ENCODE results near the gene POU3F3. TPM values are rescaled to one million over a fixed set of nuclear protein-coding genes. Genes with fewer than 3 reads are reported as not detected.

The POU3F3 gene
- total RNA-seq, 2 donors from 2014 or later, result 1.4 to 2.0 TPM

GRCh38 chr2:104851291-104852089, 2.4 kb upstream of the POU3F3 start:
- ATAC-seq (ENCODE audit: insufficient number of reproducible peaks, low FRiP score, low read depth), result no peak

GRCh38 chr2:104852090-104852666, 1.7 kb upstream of the POU3F3 start:
- ATAC-seq (ENCODE audit: insufficient number of reproducible peaks, low FRiP score, low read depth), result no peak
- peak overlapping the region in 1 of 2 donors; percentile 32 for H3K27ac ChIP-seq

More at GRCh38 chr2:104851291-104852089, 2.4 kb upstream of the POU3F3 start:
- peak overlapping the region; percentile 80 for H3K4me3 ChIP-seq
- no peaks in the 10 kb centered on the region for H3K9me3 ChIP-seq
- H3K27ac ChIP-seq, result peak overlapping the region in 1 of 2 donors; percentile 32
- H3K27me3 ChIP-seq (replicated peaks; ENCODE audit: insufficient read depth), result no peaks in the 10 kb centered on the region
- no peaks in the 10 kb centered on the region for H3K36me3 ChIP-seq
- TF ChIP-seq CTCF (IDR thresholded peaks at IDR 0.05), result no peak
- H3K4me1 ChIP-seq (ENCODE audit: control insufficient read depth in 1 of 2, low read depth in 2 of 2), result peaks cover 0 to 23% of the 10 kb centered on the region in 2 donors
- DNase-seq (ENCODE audit: low spot score), result no peak

GRCh38 chr2:104854498-104855220, 744 bp downstream of the POU3F3 start:
- DNase-seq (ENCODE audit: low spot score) (no peak), ATAC-seq (ENCODE audit: insufficient number of reproducible peaks, low FRiP score, low read depth) (no peak)
- no peaks in the 10 kb centered on the region for H3K27me3 ChIP-seq (replicated peaks; ENCODE audit: insufficient read depth)
- peaks cover 4 to 24% of the 10 kb centered on the region in 2 donors for H3K4me1 ChIP-seq (ENCODE audit: control insufficient read depth in 1 of 2, low read depth in 2 of 2)
- peak overlapping the region; percentile 80 for H3K4me3 ChIP-seq
- H3K27ac ChIP-seq, result peak overlapping the region in 1 of 2 donors; percentile 44
- no peak for TF ChIP-seq CTCF (IDR thresholded peaks at IDR 0.05)
- no peaks in the 10 kb centered on the region for H3K36me3 ChIP-seq
- H3K9me3 ChIP-seq, result no peaks in the 10 kb centered on the region

More at GRCh38 chr2:104852090-104852666, 1.7 kb upstream of the POU3F3 start:
- Histone ChIP-seq H3K4me1 (ENCODE audit: control insufficient read depth in 1 of 2, low read depth in 2 of 2) (peaks cover 0 to 25% of the 10 kb centered on the region in 2 donors), H3K36me3 (no peaks in the 10 kb centered on the region), H3K27me3 (replicated peaks; ENCODE audit: insufficient read depth) (no peaks in the 10 kb centered on the region), H3K9me3 (no peaks in the 10 kb centered on the region), H3K4me3 (peak overlapping the region; percentile 80)
- no peak for DNase-seq (ENCODE audit: low spot score)
- TF ChIP-seq CTCF (IDR thresholded peaks at IDR 0.05), result no peak

- Histone ChIP-seq H3K27ac (no peak overlapping the region), H3K27me3 (replicated peaks; ENCODE audit: insufficient read depth) (no peaks in the 10 kb centered on the region), H3K36me3 (no peaks in the 10 kb centered on the region), H3K9me3 (no peaks in the 10 kb centered on the region), H3K4me3 (peak overlapping the region; percentile 80), H3K4me1 (ENCODE audit: control insufficient read depth in 1 of 2, low read depth in 2 of 2) (peaks cover 4 to 18% of the 10 kb centered on the region in 2 donors)
- DNase-seq (ENCODE audit: low spot score) (no peak), ATAC-seq (ENCODE audit: insufficient number of reproducible peaks, low FRiP score, low read depth) (no peak)
- TF ChIP-seq CTCF (IDR thresholded peaks at IDR 0.05), result no peak
Measured at GRCh38 chr2:104855221-104856085, 1.5 kb downstream of the POU3F3 start.
